22Rv1 (cell line): Measurements from ENCODE around the gene PBLD.

Experiments used
- CTCF ChIP-seq: fragments of 450-650 bp; IDR thresholded peaks from 2 replicates; pipeline ENCODE4 v1.5.1; 2017; ENCODE audit warnings: mild to moderate bottlenecking
- ZFX ChIP-seq: fragments of 450-650 bp; IDR thresholded peaks from 2 replicates; pipeline ENCODE4 v1.6.1; 2017; ENCODE audit warnings: antibody characterized with exemption, borderline replicate concordance

GRCh38 chr10:68310531-68310930 is 22.2 kb downstream of the PBLD start:
- TF ChIP-seq CTCF, result no peak
- no peak for TF ChIP-seq ZFX
